Skeletal muscle satellite cell (primary cell): Measurements from ENCODE around the gene CLASP1.
"Not testable (repeated sequence)": the region's sequence is repeated elsewhere in the genome, so short reads cannot be mapped to it uniquely, and the experiment has no call there.

Experiments
- H3K27me3 ChIP-seq: 2 replicates; pipeline ENCODE4 v1.7.0; 2013; ENCODE audit warnings: low read length; ENCODE audit not compliant: control insufficient read depth, insufficient read depth
- H3K36me3 ChIP-seq: 2 replicates; pipeline ENCODE4 v1.7.0; 2013; ENCODE audit warnings: mild to moderate bottlenecking, control low read depth, low read length; ENCODE audit not compliant: insufficient read depth
- H3K4me1 ChIP-seq: 2 replicates; pipeline ENCODE4 v1.7.0; 2013; ENCODE audit warnings: low read length; ENCODE audit not compliant: control insufficient read depth, insufficient read depth
- H3K4me2 ChIP-seq: 2 replicates; pipeline ENCODE4 v1.7.0; 2013; ENCODE audit warnings: mild to moderate bottlenecking, low read length
- H3K4me3 ChIP-seq: 2 replicates; pipeline ENCODE4 v1.7.0; 2013; ENCODE audit warnings: low read length
- H3K9ac ChIP-seq: 2 replicates; pipeline ENCODE4 v1.7.0; 2013; ENCODE audit warnings: mild to moderate bottlenecking, low read depth, low read length, moderate library complexity
- H3K9me3 ChIP-seq: replicated peaks from 2 replicates; pipeline ENCODE4 v1.7.0; 2013; ENCODE audit warnings: mild to moderate bottlenecking, control low read depth, low read length

CLASP1 gene

GRCh38 chr2:121398853-121399252 lies 250.4 kb downstream of the CLASP1 start:
- no peak overlapping the region for H3K4me2 ChIP-seq
- no peak overlapping the region for H3K9ac ChIP-seq
- peaks cover 39% of the 10 kb centered on the region for H3K36me3 ChIP-seq
- H3K27me3 ChIP-seq: no peaks in the 10 kb centered on the region
- H3K4me3 ChIP-seq: no peak overlapping the region
- H3K9me3 ChIP-seq: no peaks in the 10 kb centered on the region
- H3K4me1 ChIP-seq: peaks cover 17% of the 10 kb centered on the region

DNA sequence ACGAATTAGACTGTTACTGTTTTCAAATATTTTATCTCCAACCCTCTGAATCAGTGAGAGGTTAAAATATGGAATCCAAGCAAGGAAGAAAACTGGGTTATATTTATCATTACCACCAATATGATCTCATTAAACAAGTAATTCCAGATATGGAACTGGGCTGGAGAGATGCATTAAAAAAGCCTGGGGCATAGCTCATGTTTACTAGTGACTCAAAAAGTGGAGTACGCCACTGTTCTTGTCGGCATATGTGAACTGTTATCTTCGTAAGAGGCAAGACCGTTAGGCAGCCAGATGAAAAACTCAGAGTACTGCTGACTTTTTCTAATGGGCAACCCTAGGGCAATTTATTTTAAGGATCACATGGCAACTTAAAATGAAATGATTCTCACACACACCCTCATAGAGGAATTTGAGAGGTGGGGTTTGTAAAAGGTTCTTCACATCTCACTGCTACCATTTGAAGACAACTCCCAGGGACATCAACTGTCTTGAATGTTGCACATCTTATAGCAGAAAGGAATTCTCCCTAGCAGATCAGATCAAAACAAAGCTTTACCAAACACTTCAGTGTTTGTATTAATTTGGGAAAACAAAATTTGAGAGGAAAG lies 259.1 kb downstream of the CLASP1 start:
- peaks cover 29% of the 10 kb centered on the region for H3K4me1 ChIP-seq
- H3K36me3 ChIP-seq: peaks cover 34% of the 10 kb centered on the region
- H3K4me3 ChIP-seq: no peak overlapping the region
- no peaks in the 10 kb centered on the region for H3K27me3 ChIP-seq
- no peak overlapping the region for H3K4me2 ChIP-seq
- no peaks in the 10 kb centered on the region for H3K9me3 ChIP-seq
- no peak overlapping the region for H3K9ac ChIP-seq

DNA sequence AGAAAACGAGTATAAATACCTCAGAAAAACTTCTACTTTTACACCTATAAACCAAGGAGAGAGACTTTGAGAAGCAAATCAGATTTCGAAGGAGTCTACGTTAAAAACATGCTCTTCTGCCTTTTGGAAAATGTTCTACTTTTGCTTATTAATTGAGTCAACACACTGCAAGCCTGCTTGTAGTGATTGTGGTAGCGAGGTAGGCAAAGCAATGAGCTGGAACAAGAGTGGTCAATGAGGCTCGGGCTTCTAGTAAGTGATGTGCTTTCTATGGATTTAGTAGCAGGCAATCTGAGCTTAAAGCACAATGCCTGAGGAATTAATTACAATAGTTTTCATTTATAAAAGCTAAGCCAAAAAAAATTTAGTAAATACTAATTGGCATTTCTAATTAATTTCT lies 260.9 kb downstream of the CLASP1 start:
- H3K36me3 ChIP-seq: peaks cover 44% of the 10 kb centered on the region

DNA sequence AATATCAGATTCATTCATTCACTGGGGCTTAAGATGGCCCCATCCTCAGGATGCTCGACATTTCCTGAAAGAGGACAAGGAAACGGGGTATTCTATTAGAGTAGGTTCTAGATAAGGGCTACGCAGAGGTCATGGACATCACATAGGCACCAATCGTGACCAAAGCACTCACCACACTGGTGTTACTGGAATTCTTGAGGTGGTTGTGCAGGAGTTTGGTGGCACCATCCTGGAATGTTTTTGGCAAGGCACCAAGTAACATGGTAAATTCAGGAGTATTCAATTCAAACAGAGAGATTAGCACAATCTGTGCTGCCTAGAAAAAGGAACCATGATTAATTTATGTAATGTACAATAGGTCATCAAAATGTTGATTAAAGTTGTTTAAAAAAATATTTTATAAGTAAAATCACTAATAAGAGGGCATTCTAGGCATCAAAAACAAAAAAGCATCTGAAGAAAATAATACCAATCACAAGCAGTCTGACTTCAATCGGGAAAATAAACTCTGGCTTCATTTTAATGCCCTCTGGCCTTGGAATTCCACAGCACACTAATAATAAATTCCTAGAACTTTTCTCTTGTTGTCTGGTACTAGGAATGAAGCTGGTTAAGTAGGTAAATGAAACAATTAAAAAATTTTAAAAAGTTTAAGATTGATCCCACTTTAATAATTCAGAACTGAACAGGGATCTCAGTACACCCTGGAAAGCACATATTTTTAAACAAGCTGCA lies 261.5 kb downstream of the CLASP1 start:
- H3K36me3 ChIP-seq: peaks cover 50% of the 10 kb centered on the region
- H3K9ac ChIP-seq: peak overlapping the region; percentile 30

More for the DNA sequence above, 260.9 kb downstream of the CLASP1 start:
- H3K4me3 ChIP-seq: no peak overlapping the region
- H3K4me1 ChIP-seq: peaks cover 29% of the 10 kb centered on the region
- no peaks in the 10 kb centered on the region for H3K9me3 ChIP-seq
- peak overlapping the region; percentile 30 for H3K9ac ChIP-seq
- no peaks in the 10 kb centered on the region for H3K27me3 ChIP-seq
- no peak overlapping the region for H3K4me2 ChIP-seq

GRCh38 chr2:121386707-121387106 lies 262.6 kb downstream of the CLASP1 start:
- H3K27me3 ChIP-seq: no peaks in the 10 kb centered on the region
- H3K9ac ChIP-seq: peak overlapping the region; percentile 44
- H3K9me3 ChIP-seq: no peaks in the 10 kb centered on the region
- no peak overlapping the region for H3K4me3 ChIP-seq
- H3K36me3 ChIP-seq: peaks cover 60% of the 10 kb centered on the region
- H3K4me2 ChIP-seq: peak overlapping the region; percentile 63
- H3K4me1 ChIP-seq: peaks cover 29% of the 10 kb centered on the region

More for the DNA sequence above, 261.5 kb downstream of the CLASP1 start:
- Histone ChIP-seq H3K4me2 (no peak overlapping the region), H3K4me3 (no peak overlapping the region), H3K27me3 (no peaks in the 10 kb centered on the region), H3K4me1 (peaks cover 29% of the 10 kb centered on the region), H3K9me3 (no peaks in the 10 kb centered on the region)

- H3K4me1 ChIP-seq: peaks cover 29% of the 10 kb centered on the region
- peak overlapping the region; percentile 44 for H3K9ac ChIP-seq
- peak overlapping the region; percentile 63 for H3K4me2 ChIP-seq
- H3K27me3 ChIP-seq: no peaks in the 10 kb centered on the region
- no peak overlapping the region for H3K4me3 ChIP-seq
- H3K36me3 ChIP-seq: peaks cover 64% of the 10 kb centered on the region
- no peaks in the 10 kb centered on the region for H3K9me3 ChIP-seq
Observed at GRCh38 chr2:121386102-121386501, 263.2 kb downstream of the CLASP1 start.

- Histone ChIP-seq H3K4me2 (no peak overlapping the region), H3K27me3 (no peaks in the 10 kb centered on the region), H3K4me1 (peaks cover 22% of the 10 kb centered on the region), H3K9me3 (no peaks in the 10 kb centered on the region), H3K4me3 (no peak overlapping the region), H3K9ac (no peak overlapping the region), H3K36me3 (peaks cover 75% of the 10 kb centered on the region)
Observed at GRCh38 chr2:121382744-121383143, 266.5 kb downstream of the CLASP1 start.

DNA sequence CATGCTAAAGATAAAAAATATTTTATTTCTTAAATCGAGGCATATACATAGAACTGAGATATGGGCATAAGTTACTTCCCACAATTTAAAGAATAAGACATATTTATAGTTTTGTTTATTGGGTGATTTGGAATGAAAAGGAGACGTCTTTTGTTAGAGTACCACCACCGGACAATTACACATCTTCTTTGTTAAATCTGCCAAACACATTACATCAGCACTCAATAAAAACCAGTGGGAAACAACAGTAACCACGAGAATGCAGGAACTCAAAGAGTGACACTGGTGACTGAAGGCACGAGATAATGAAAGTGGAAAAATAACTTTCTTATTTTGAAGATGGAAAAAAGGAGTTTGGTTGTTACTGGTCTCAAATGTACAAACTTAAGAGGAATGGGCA lies 271.6 kb downstream of the CLASP1 start:
- H3K27me3 ChIP-seq: no peaks in the 10 kb centered on the region
- peaks cover 20% of the 10 kb centered on the region for H3K4me1 ChIP-seq
- no peaks in the 10 kb centered on the region for H3K9me3 ChIP-seq
- no peak overlapping the region for H3K9ac ChIP-seq
- H3K36me3 ChIP-seq: peaks cover 67% of the 10 kb centered on the region
- no peak overlapping the region for H3K4me3 ChIP-seq
- H3K4me2 ChIP-seq: no peak overlapping the region

GRCh38 chr2:121376535-121377250 lies 272.6 kb downstream of the CLASP1 start:
- no peaks in the 10 kb centered on the region for H3K27me3 ChIP-seq
- H3K9me3 ChIP-seq: no peaks in the 10 kb centered on the region
- H3K36me3 ChIP-seq: peaks cover 68% of the 10 kb centered on the region
- no peak overlapping the region for H3K4me2 ChIP-seq
- H3K4me1 ChIP-seq: peaks cover 20% of the 10 kb centered on the region
- no peak overlapping the region for H3K9ac ChIP-seq
- no peak overlapping the region for H3K4me3 ChIP-seq

DNA sequence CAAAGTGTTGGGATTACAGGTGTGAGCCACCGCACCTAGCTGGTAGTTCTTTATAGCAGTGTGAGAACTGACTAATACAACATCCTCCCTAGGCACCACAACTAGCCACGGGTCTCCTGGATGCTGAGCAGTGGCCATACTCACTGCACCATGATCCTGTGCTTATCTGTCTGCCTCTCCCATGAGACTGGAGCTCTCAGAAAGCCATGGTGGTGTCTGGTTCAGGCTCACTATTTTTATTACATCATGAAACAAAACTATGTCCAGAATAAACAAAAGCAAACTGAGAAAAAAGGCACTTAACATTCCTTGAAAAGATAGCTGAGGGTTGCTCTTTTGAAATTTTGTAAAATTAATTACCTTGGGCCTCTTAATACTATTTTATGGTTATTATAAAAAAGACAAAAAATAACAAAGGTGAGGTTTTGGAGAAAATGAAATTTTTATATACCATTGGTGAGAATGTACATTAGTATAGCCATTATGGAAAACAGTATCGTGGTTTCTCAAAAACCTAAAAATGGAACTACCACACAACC lies 273.6 kb downstream of the CLASP1 start:
- peaks cover 60% of the 10 kb centered on the region for H3K36me3 ChIP-seq
- no peaks in the 10 kb centered on the region for H3K27me3 ChIP-seq
- H3K4me3 ChIP-seq: no peak overlapping the region

GRCh38 chr2:121374412-121375075 lies 274.7 kb downstream of the CLASP1 start:
- not testable (repeated sequence) for H3K9me3 ChIP-seq, H3K9ac ChIP-seq, H3K4me2 ChIP-seq, H3K4me3 ChIP-seq, H3K27me3 ChIP-seq
- Histone ChIP-seq H3K36me3 (peaks cover 50% of the 10 kb centered on the region), H3K4me1 (peaks cover 20% of the 10 kb centered on the region)

More for the DNA sequence above, 273.6 kb downstream of the CLASP1 start:
- H3K9ac ChIP-seq: no peak overlapping the region
- H3K9me3 ChIP-seq: no peaks in the 10 kb centered on the region
- H3K4me2 ChIP-seq: no peak overlapping the region
- peaks cover 20% of the 10 kb centered on the region for H3K4me1 ChIP-seq
